ENCODE results near the gene IDE.
A peak's percentile ranks its signal among the peaks of the same experiment; 100 is the strongest.

The IDE gene

GRCh38 chr10:92562424-92562823 lies 11.5 kb downstream of the IDE start:
- DNase-seq: no peak

DNA sequence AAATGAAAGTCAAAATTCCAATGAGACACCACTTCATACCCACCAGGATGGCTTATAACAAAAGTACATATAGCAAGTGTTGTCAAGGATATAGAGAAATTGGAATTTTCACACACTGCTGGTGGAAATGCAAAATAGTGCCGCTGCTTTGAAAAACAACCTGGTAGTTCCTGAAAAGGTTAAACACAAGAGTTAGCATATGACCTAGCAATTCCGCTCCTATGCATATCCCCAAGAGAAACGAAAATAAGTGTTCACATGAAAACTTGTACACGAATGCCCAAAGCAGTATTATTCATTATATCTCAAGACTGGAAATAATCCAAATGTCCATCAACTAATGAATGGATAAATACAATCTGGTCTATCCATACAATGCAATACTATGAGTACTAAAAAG lies 14.8 kb downstream of the IDE start:
- no peak for DNase-seq

DNA sequence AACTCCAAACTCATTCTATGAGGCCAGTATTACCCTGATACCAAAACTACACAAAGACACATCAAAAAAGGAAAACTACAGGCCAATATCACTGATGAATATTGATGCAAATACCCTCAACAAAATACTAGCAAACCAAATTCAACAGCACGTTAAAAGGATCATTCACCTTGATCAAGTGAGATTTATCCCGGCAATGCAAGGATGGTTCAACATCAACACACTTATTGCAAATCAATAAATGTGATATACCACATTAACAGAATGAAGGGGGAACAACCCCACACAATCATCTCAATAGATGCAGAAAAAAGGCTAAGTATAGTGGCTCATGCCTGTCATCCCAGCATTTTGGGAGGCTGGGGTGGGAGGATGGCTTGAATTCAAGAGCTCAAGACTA lies 19.9 kb downstream of the IDE start:
- no peak for DNase-seq

DNA sequence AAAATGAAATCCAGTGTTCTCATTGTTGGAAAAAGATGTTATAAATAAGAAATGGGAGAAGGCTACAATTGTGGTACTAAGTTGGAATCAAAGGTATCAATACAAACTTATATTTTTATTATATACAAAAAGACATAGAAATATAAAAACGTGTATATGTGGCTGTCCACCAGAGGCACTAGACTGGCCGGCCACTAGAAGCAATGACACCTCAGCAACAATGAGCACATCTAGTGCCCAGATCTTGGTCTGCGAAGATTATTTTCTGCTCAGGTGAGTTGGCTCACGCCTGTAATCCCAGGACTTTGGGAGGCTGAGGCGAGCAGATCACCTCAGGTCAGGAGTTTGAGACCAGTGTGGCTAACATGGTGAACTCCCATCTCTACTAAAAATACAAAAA lies 21.6 kb downstream of the IDE start:
- no peak for DNase-seq

GRCh38 chr10:92550924-92551323 lies 23.0 kb downstream of the IDE start:
- DNase-seq: no peak

DNA sequence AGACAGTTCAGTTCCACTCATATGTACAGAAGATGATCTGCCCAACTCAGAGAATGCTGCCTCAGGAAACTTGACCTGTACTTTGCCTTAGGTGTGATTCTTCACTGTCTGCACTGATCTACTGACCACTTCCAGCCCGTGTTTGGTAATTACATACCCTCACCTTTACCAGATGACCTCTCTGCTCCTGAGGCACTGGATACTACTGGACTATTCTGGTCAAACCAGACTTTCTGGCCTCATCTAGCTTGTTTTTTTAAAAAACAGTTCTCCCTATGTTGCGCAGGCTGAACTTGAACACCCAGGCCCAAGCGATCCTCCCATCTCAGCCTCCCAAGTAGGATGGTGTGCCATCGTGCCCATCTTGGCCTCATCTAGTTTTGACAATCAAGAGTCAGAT lies 26.2 kb downstream of the IDE start:
- no peak for DNase-seq

GRCh38 chr10:92545556-92545955 lies 28.3 kb downstream of the IDE start:
- no peak for DNase-seq

GRCh38 chr10:92544296-92544695 lies 29.6 kb downstream of the IDE start:
- no peak for DNase-seq

DNA sequence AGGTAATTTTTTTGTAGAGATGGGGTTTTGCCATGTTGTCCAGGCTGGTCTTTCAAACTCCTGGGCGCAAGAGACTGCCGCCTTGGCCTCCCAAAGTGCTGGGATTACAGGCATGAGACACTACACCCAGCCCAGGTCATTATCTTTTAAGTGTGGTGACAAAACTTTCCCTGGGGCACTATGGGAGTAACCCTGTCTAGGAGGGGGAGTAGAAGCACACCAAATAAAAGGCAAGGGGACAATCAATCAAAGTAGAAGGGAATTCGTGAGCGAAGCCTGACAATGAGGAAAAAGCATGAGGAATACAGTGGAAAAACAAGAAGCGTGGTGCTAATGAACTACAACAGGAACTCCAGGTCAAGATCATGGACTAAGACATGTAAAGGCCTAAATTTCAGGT lies 31.4 kb downstream of the IDE start:
- no peak for DNase-seq

DNA sequence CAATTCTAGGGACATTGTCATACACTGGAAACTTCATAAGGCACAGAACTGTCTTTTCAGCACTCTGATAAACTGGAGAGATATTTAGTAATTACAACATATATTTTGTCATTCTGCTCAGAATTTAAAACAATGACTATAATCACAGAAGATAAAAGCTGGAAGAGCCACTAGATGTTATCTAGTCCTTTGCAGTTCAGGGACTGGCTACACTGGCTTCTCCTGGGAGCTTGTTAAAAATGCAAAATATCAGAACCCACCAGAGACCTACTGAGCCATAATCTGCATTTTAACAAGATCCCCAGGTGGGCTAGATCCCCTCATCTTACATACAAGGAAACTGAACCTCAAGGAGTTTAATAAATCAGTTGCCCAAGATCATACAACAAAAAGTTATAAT lies 32.3 kb downstream of the IDE start:
- DNase-seq: no peak

DNA sequence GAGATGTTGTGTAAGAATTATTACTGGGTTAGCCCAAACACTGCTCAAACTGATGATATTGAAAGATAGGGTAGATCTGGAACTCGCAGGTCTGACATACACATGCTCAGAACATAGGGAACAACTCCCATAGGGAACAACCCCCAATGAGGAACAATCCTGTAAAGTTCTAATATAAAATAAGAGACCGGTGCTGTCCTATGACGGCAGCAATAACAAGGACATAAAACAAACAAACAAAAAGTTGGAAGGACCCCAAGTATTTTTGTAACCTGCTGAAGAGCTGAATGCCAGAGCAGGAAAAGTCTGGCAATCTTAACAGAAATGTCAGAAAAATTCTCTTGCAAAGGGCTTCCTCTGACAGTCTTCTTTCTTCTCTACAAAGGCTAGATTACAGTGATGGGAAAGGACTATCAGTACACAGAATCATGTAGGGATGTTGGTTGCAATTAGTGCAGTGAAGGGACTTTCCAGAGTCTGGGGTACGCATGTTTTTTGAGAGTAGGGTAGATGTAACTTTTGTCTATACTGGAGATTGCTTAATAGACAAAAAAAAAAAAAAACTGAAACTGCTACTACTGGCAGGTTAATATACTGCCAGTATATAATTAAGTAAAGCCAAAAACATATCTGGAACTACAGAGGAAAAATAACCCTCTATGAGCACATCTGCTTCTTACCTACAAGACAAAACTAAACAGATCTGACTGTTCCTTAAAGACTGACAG lies 35.5 kb downstream of the IDE start:
- no peak for DNase-seq

DNA sequence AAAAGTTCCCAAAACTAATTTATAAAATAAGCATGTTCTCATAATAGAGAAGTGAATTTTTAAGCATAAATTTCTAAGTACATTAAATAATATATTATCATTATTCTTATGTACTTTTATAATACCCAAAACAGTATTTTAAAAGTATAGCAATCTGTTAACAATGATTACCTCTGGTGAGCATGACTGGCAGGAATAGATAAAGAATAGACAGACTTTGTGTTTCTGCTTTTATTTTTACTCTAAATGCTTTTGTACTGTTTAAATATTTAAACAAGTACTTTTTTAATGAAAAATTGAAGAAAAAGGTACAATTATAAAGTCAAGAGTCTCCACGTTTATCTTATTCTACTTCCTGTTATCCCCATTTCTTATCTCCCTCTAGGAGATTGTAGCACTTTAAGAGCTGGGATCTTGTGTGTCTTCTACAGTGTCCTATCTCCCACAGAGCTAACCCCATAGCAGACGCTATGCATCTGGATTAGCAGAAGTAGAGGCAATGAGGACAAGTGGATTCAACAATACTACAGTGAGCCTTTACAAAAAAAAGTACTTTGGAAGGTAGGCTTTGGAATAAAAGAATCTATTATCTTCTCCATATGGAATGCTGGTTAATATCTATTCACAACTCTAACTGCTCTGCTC lies 42.9 kb downstream of the IDE start:
- DNase-seq: no peak

GRCh38 chr10:92530421-92530820 lies 43.5 kb downstream of the IDE start:
- no peak for DNase-seq

GRCh38 chr10:92527716-92528115 lies 46.2 kb downstream of the IDE start:
- DNase-seq: no peak

DNA sequence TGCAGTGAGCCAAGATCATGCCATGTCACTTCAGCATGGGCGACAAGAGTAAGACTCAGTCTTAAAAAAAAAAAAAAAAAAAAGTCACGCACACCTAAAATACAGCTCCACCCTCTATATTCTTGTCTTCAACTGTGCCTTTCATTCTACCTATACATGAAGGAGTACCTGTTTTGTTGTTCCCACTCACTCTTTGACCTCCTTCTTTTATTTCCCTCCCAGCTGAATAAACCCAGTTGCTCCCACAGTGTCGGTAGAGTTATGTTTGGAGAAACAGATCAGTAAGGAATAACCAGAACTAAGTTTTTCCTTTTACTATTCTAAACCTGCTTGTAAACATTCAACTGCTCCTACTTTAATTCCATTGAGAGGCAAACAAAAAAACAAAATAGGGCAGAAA lies 50.3 kb downstream of the IDE start:
- DNase-seq: no peak

GRCh38 chr10:92517034-92517655 lies 56.7 kb downstream of the IDE start:
- DNase-seq: peak; percentile 65

GRCh38 chr10:92508866-92509265 lies 65.0 kb downstream of the IDE start:
- DNase-seq: no peak

DNA sequence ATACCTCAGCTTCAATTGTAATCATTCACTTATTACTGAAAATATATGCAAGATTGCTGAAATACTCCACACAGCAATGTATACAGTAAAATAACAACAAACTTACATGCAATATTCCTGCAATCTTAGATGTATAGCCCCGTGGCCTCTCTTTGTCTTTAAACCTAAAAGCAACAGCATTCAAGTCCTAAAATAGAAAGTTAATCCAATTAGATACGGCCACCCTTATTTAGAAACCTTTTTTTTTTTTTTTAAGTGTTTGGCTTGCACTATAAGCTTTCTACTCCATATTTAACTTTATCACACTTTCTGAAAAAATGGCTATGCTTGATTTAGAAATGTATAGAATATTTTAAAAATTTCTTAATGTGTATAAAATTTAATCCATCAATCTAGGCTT lies 67.6 kb downstream of the IDE start:
- DNase-seq: no peak

DNA sequence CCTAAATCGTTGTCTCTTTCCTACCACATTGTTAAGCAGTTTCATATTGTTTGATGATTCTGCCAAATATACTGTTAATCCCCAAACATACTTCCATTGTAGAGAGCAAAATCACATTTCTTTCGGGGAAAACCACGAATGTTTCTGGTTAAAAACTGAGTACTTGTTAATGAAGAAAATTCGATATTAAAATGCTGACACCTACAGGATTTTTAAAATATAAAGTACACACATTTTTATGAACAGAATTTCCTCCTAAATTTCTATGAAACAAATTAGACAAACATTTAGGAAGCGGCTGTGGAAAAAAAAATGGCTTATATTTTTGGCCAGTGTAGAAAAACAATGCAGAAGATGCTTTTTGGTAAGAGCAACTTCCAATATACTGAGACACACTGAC lies 68.8 kb downstream of the IDE start:
- DNase-seq: no peak

DNA sequence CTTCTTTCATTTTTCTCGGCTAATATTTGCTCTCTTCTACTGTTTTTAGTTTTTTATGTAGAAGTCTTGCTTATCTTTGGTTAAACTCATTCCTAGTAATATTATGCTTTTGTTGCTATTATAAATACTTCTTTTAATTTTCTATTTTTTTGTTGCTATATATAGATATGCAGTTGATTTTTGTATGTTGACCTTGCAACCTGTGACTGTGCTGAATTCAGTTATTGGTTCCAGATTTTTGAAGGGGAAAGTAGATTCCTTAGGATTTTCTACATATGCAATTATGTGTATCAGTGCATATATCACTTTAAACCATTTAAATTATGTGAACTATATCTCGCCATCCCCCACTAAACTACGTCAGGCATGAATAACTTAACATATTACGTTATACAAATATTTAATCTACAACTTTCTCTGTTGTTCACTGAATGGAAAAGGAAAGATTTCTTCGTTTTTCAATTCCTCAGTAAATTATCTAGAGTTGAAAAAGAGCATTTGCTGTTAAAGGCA lies 71.5 kb downstream of the IDE start:
- DNase-seq: no peak

- no peak for DNase-seq
These were observed 80.5 kb downstream of the IDE start for GRCh38 chr10:92493362-92493761.

GRCh38 chr10:92492748-92493240 lies 81.1 kb downstream of the IDE start:
- no peak for DNase-seq

DNA sequence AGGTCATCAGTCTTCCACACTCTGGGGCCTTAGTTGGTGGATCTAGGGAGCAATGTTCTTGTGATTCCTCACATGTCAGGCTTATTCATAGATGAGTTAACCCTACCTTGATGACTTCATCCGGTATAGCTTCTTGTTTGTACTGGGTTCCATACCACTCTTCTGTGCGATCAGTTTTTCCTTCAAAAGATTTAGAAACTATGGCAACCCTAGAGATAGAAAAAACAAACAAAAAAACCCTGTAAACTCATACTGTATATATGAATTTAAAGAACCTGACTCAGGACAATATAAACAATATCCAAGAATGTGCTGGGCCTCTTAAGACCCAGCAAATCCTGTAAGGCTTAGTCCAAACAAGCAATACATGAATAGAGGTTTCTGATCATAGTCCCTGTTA lies 83.5 kb downstream of the IDE start:
- no peak for DNase-seq

- no peak for DNase-seq
These were observed 87.3 kb downstream of the IDE start for GRCh38 chr10:92486637-92487036.

All from effector CD4-positive, alpha-beta T cell (primary cell).